H1 (cell line): ENCODE measurements around the gene CMTR2. TPM values are rescaled to one million over a fixed set of nuclear protein-coding genes. Genes with fewer than 3 reads are reported as not detected.

Experiments
- CHD7 ChIP-seq: fragments of 300-600 bp; sonication (generic); IDR thresholded peaks from 2 replicates; pipeline ENCODE4 v1.7.1; 2012; ENCODE audit warnings: low read length, moderate library complexity, mild to moderate bottlenecking, inconsistent platforms; ENCODE audit not compliant: insufficient replicate concordance
- GTF2F1 ChIP-seq: IDR thresholded peaks from 2 replicates; pipeline ENCODE4 v1.6.1; 2012; ENCODE audit warnings: low read depth, low read length, improper control_type of control experiment, borderline replicate concordance
- polyA plus RNA-seq, 7 experiments: library from polyadenylated mRNA; depleted of rRNA in 3 of 7; stranded (reverse) in 5 of 7; unstranded in 2 of 7; fragments of >200 nt in 5 of 7; fragments of 200-250 nt in 2 of 7; gene quantifications; 1 replicate in 5 of 7; 2 replicates in 1 of 7; 4 replicates in 1 of 7; pipeline versions ENCODE4 v1.2.1 to v1.2.3, GENCODE V29; 2011 to 2013; ENCODE audit warnings: missing spikeins in 2 of 7, mixed read lengths in 2 of 7
- total RNA-seq: library from RNA; stranded (reverse); fragmentation: NEBNext Ultra II Directional; extraction: Animal tissue kit (Norgen Biotek cat#: 25700); gene quantifications from 2 replicates; pipeline ENCODE4 v1.2.1, GENCODE V29; 2021

The CMTR2 gene
- total and polyA plus RNA-seq, 2 of the 8 experiments (the other 6 are each of a cell fraction or from before 2014, with no cell fraction given): 8.5 to 12.8 TPM

- no peak for TF ChIP-seq CHD7
- no peak for TF ChIP-seq GTF2F1
These were observed 30.1 kb downstream of the CMTR2 start (continued) for GRCh38 chr16:71259086-71259485.
